Parathyroid adenoma (tissue), 2 donors: ENCODE data around the gene DZIP3.
"Not testable (repeated sequence)": the region's sequence is repeated elsewhere in the genome, so short reads cannot be mapped to it uniquely, and the experiment has no call there.

Experiments used
- H2AFZ ChIP-seq: fragments of 300-600 bp; sonication (generic); one replicate; pipeline ENCODE4 v1.7.0; 2017; ENCODE audit warnings: antibody characterized with exemption, mild to moderate bottlenecking
- H3K27ac ChIP-seq: fragments of 300-600 bp; sonication (generic); one replicate; pipeline ENCODE4 v1.7.0; 2017
- H3K27me3 ChIP-seq: fragments of 300-600 bp; sonication (generic); one replicate; pipeline ENCODE4 v1.7.0; 2017; ENCODE audit warnings: low read length; ENCODE audit not compliant: control insufficient read depth, insufficient read depth
- H3K36me3 ChIP-seq: fragments of 300-600 bp; sonication (generic); one replicate; pipeline ENCODE4 v1.7.0; 2017; ENCODE audit warnings: low read length; ENCODE audit not compliant: control insufficient read depth, insufficient read depth
- H3K4me1 ChIP-seq: fragments of 300-600 bp; sonication (generic); one replicate; pipeline ENCODE4 v1.7.0; 2017; ENCODE audit warnings: control low read depth
- H3K4me2 ChIP-seq: fragments of 300-600 bp; sonication (generic); one replicate; pipeline ENCODE4 v1.7.0; 2017; ENCODE audit warnings: low read length
- H3K4me3 ChIP-seq: fragments of 300-600 bp; sonication (generic); one replicate; pipeline ENCODE4 v1.7.0; 2017; ENCODE audit warnings: low read depth, low read length
- H3K79me2 ChIP-seq: fragments of 300-600 bp; sonication (generic); one replicate; pipeline ENCODE4 v1.7.0; 2017; ENCODE audit warnings: control low read depth
- H3K9ac ChIP-seq: fragments of 300-600 bp; sonication (generic); one replicate; pipeline ENCODE4 v1.7.0; 2017; ENCODE audit warnings: mild to moderate bottlenecking
- H3K9me3 ChIP-seq: fragments of 300-600 bp; sonication (generic); one replicate; pipeline ENCODE4 v1.7.0; 2017; ENCODE audit warnings: low read length; ENCODE audit not compliant: control insufficient read depth
- TF ChIP-seq, protein P1 (sequence below): fragments of 300-600 bp; sonication (generic); IDR thresholded peaks from one replicate; pipeline ENCODE4 v1.7.0; 2017; ENCODE audit warnings: antibody characterized with exemption, mild to moderate bottlenecking
- donor health status: primary hyperparathyroidism.

DZIP3 gene

DNA sequence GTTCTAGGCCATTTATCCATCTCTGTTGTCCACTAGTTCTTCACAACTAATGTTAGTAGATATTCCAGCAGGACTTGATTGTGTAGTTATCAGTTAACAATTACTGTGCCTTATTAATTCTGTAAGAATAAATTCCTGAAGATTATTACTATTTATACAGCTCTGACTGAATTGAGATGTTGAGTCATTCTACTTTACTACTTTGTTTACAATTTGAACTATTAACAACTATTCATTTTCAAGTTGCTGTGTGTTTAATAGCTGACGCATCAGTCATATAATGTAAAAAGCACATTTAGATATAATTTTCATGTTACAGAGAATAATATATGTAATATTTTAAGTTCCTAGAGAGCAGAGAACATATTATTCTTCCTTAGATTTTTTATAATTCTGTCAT is 21.1 kb downstream of the DZIP3 start:
- H3K27ac ChIP-seq = no peak overlapping the region
- H2AFZ ChIP-seq = no peak overlapping the region
- no peak overlapping the region for H3K9ac ChIP-seq
- H3K9me3 ChIP-seq = no peaks in the 10 kb centered on the region
- H3K4me1 ChIP-seq = no peaks in the 10 kb centered on the region
- H3K27me3 ChIP-seq = no peaks in the 10 kb centered on the region
- H3K4me3 ChIP-seq = no peak overlapping the region
- no peaks in the 10 kb centered on the region for H3K79me2 ChIP-seq
- TF ChIP-seq, protein P1, sequence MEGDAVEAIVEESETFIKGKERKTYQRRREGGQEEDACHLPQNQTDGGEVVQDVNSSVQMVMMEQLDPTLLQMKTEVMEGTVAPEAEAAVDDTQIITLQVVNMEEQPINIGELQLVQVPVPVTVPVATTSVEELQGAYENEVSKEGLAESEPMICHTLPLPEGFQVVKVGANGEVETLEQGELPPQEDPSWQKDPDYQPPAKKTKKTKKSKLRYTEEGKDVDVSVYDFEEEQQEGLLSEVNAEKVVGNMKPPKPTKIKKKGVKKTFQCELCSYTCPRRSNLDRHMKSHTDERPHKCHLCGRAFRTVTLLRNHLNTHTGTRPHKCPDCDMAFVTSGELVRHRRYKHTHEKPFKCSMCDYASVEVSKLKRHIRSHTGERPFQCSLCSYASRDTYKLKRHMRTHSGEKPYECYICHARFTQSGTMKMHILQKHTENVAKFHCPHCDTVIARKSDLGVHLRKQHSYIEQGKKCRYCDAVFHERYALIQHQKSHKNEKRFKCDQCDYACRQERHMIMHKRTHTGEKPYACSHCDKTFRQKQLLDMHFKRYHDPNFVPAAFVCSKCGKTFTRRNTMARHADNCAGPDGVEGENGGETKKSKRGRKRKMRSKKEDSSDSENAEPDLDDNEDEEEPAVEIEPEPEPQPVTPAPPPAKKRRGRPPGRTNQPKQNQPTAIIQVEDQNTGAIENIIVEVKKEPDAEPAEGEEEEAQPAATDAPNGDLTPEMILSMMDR = no peak
- H3K4me2 ChIP-seq = no peak overlapping the region
- H3K36me3 ChIP-seq = no peaks in the 10 kb centered on the region

DNA sequence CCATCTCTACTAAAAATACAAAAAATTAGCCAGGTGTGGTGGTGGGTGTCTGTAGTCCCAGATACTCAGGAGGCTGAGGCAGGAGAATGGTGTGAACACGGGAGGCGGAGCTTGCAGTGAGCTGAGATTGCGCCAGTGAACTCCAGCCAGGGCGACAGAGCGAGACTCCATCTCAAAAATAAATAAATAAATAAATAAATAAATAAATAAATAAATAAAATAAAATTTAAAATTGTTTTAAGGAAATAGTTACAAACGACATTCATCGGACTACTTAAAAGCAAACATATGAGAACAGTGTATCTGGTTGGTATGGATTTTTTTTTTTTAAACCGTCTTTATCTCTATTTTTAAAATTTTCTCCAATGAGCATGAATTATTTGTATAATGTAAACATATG is 26.6 kb downstream of the DZIP3 start:
- not testable (repeated sequence) for H3K36me3 ChIP-seq, H3K9me3 ChIP-seq, H3K9ac ChIP-seq, H3K27me3 ChIP-seq, H3K79me2 ChIP-seq, H3K27ac ChIP-seq, H3K4me1 ChIP-seq, H3K4me2 ChIP-seq, H2AFZ ChIP-seq, H3K4me3 ChIP-seq

DNA sequence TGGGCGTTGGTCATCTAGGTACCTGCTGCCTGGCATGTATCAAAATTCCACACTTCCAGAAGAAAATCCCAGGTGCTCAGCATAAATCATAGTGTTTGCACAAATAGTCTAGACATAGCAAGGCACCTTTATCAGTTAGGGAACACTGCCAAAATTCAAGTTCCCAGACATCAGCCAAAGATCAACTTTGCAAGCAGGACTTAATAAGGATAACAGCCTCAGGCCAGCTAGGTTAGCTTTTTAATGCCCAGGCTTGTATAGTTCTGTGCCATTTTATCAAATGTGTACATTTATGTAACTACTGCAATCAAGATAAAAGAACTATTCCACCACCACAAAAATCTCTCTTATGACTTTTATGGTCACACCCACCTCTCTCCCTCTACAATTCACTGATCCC is 30.7 kb downstream of the DZIP3 start:
- Histone ChIP-seq H3K9ac (no peak overlapping the region), H3K36me3 (no peaks in the 10 kb centered on the region), H3K9me3 (no peaks in the 10 kb centered on the region), H3K4me1 (no peaks in the 10 kb centered on the region), H3K27ac (no peak overlapping the region), H2AFZ (no peak overlapping the region), H3K4me3 (no peak overlapping the region), H3K79me2 (no peaks in the 10 kb centered on the region), H3K27me3 (no peaks in the 10 kb centered on the region), H3K4me2 (no peak overlapping the region)
- TF ChIP-seq, protein P1 = no peak

DNA sequence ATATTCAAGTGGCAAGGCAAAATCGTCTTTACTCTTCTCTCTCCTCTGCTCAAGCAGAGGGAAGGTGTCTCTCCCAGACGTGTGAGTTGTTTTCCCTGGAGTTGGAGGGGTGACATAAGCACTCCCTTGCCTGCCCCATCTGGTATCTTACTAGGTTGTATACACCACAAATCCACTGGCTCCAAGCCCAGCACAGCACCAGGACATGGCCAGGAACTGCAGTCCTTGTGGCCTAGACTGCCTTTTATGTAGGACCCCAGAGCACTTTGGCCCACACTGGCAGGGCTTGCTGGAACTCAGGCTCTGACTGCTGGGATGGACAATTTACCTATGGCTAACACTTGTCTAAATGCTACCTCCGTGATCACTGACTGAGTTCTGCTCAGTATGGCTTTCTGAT is 34.0 kb downstream of the DZIP3 start:
- TF ChIP-seq, protein P1 = no peak
- Histone ChIP-seq H3K9ac (no peak overlapping the region), H3K27me3 (no peaks in the 10 kb centered on the region), H3K79me2 (no peaks in the 10 kb centered on the region), H2AFZ (no peak overlapping the region), H3K36me3 (no peaks in the 10 kb centered on the region), H3K4me1 (no peaks in the 10 kb centered on the region), H3K4me2 (no peak overlapping the region), H3K4me3 (no peak overlapping the region), H3K9me3 (no peaks in the 10 kb centered on the region), H3K27ac (no peak overlapping the region)

DNA sequence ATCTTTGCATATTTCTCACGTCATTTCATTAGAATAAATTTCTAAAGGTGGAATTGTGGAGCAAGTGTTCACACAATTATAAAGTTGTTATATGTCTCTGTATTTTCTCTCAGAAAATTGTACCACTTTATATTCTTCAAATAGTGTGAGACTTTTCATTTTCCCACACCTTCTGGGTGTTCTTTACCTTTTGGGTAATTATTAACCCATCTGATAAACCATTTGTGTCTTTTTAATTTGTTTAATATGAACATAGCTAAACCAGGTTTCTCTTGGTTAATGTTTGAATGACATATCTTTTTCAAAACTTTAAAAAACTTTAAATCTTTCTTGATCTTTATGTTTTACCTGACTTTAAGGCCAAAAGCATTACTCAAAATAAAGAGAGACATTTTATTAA is 40.5 kb downstream of the DZIP3 start:
- H3K9ac ChIP-seq = no peak overlapping the region
- no peak overlapping the region for H3K4me2 ChIP-seq
- no peaks in the 10 kb centered on the region for H3K4me1 ChIP-seq
- H3K27ac ChIP-seq = no peak overlapping the region
- no peaks in the 10 kb centered on the region for H3K79me2 ChIP-seq
- no peaks in the 10 kb centered on the region for H3K9me3 ChIP-seq
- TF ChIP-seq, protein P1 = no peak
- H3K27me3 ChIP-seq = no peaks in the 10 kb centered on the region
- H2AFZ ChIP-seq = no peak overlapping the region
- no peaks in the 10 kb centered on the region for H3K36me3 ChIP-seq
- no peak overlapping the region for H3K4me3 ChIP-seq
